GM19452 (cell line): ENCODE measurements around the gene CAPS.

Experiments used
- ATAC-seq: cut with Tn5 transposase; IDR thresholded peaks from one replicate; pipeline ENCODE4 v1.9.1; 2021; ENCODE audit not compliant: unreplicated experiment

CAPS gene

DNA sequence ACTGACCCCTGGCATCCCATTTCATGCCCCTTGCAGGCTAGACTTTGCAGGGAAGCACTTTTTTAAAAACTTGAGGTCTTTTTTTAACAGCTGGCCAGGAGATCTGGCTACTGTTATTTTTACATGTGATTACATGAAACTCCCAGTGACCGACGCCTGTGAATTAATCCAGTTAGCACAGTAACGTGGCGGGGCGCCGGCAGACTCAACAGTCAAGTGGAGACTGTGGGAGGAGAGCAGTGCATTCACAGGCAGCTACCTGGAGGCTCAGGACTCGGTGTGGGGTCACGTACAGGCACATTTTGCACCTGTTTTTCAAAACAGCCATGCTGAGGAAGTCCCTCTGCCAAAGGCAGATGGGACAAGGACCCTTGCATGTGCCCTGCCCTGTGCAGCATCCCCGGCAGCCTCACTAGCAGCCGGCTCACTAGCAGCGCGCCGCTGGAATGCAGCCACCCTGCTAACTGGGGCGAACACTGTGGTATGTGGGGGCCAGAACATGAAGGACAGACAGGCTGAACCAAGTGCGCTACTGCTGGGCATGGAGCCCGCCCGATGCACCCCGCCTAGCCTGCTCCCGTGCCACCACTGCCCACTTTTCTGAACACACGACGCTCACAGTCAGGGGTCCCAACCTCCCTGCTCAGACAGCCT lies 18.7 kb downstream of the CAPS start:
- ATAC-seq = no peak

DNA sequence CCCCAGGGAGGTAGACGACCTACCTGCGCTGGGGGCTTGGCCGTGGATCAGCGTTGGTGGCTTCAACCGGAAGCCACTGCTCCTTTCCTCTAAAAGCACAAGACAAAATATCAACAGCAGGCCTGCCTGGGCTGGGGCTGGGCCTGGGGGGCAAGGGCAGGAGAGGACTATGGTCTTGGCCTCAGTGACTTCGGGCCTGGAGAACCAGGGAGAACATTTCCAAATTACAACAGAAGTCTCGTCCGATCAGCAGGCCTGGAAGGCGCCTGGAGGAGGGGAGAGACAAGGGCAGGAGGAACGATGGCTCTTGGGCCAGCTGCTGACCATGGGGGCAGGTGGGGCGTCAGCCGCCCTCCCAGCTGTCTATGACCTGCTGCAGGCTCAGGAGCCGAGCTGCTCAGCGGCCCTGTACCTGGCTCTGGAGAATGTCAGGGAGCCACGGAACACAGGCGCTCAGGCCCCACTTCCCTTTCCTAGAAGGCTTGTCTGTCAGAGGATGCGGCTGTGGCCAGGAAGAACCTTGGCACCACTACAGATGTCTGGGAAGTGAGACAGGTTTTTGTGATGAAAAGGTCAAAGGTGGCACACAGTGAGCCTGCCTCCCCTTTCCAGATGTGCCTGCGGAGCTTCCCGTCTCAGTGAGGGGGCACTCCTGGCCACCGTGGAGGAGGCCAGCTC lies 19.5 kb downstream of the CAPS start:
- ATAC-seq = no peak

DNA sequence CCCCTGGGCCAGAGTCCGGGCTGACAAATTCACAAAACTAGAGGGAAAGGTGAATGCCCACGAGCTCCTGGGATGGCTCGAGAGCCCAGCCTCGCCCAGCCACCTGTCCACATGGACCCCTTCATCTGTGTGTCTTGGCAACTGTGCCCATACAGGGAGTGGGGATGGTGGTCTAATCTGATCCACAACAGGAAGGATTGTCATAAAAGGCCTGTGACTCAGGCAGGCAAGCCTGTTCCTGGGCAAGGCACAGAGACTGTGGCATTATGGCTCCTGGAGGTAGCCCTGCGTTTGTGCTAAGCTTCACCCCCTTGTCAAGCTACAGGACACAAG lies 20.0 kb downstream of the CAPS start:
- ATAC-seq = no peak

DNA sequence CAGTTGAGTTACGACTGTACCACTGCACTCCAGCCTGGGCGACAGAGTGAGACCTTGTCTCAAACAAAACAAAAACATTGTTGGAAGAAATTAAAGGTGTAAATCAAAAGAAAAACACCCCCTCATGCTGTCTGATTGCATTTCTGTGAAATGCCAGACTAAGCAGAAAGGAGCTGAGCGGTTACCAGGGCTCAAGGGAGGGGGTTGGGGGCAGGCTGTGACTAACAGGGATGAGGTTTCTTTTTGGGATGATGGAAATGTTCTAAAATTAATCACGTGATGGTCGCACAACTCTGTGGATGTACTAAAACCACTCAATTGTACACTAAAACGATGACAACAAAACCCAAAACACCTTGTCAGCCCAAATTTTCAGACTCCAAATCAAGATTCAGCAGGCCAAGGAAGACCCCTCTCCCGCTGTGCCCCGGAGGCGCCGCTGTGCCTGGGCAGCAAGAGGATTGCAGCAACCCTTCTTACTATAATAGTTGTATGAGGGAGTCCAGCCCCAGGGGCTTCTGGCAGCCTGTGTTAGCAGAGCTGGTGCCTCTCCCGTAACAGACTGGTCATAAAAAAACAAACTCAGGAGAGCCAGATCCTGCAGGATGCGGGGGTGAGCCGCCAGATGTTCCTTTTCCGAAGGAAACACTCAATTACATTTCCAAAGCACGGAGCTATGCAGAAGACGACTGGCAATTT lies 20.9 kb downstream of the CAPS start:
- ATAC-seq = no peak

DNA sequence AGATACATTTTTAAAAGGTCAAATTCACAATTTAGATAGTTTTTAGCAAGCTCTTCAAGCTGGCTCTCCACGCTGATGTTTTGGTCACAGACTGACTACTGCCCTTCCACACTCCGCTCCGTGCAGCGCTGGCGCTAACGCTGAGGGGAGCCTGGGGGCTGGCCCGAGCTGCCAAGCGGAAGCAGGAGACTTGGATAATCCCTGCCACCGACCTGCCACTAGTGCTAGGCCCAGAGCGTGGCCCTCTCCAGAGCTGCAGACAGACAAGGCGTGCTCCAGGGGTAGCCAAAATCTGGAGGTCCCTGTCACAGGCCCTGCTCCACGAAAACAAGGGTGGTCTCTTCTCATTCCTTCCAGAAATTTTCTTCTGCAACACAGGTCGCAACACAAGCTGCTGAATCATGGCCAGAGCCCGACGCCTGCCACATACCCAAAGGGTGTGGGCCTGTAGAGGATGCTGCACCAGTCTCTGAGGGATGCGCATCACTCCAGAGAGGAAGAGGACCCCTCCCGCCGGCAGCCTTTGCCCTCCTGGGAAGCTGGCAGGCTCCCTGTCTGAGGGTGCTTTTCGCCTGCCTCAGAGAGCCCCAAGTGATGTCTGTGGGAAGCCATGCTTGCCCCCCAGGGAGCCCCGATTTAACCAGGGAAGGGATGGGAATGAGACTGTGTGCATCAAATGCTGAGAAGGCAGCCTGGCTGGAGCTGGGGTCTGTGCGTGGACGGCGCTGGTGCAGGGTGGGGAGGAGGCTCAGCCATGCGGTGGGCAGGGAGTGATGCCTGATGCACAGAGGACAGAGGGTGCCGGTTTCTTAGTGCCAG lies 21.6 kb downstream of the CAPS start:
- no peak for ATAC-seq

DNA sequence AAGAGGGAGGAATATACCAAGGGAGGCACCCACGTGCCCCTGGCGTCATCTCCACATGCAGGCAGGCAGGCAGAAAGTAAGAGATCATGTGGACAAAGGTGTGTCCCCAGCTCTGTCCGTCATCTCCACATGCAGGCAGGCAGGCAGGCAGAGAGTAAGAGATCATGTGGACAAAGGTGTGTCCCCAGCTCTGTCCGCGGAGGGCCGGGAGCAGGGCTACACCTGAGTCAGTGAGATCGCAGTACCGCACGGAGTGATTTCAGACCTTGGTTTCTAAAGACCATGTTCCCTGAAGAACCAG lies 22.2 kb downstream of the CAPS start:
- ATAC-seq = no peak

DNA sequence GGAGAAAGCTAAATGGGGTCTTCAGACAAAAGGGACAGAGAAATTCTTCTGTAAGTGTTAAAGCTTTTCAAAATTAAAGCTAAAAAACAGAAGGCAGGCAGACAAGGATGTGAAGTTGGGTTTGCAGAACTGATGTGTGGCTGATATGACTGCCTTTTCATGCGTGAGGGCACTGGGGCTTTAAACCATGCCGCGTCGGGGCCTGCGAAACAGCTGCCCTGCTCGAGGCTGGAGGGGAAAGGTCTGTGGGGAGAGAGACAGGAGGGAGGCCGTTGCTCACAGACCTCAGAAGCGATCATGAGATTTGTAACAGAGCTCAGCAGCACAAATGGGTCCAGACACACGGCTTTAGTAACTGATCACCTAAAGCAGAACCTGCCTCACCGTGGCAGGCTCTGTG lies 23.5 kb downstream of the CAPS start:
- no peak for ATAC-seq

DNA sequence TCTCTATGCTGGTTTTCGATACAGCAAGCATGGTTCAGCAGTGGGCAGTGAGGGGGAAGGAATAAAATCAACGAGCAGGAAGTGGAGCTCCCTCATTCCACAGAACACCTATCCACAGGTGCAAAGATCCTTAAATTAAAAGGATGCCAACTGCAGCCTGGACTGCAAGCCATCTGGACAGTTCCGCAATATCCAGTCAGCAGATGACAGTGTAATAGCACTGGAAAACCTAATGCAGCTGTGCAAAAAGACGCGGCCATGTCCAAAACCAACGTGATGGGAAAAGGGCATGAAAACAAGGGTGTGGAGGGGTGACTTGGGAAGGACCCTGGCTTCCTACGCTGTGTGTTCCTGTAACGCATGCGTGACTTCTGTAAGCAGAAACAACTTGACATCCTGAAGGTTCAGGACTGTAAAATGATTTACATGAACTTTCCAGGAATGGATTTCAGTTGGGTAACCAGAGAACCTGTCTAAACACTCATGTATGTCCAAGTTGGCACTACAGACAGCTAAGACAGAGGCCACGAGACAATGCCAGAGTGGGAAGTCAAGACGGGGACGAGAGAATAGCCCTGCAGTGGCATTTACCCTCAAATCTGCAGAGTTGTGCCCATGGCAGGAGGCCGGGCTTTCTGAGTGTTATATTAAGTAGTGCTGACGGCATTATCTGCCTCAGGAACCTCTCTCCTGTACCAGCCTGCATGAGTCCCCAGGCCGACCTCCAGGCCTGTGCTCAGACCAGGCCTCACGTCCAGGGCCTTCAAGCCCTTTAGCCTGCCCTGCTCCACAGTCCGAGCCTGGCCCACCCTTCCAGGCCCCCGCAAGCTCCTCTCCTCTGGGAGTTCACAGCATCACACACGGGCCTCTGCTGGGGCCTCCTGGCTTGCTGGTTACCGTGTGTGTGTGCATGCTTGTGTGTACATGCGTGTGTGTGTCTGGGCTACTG lies 26.5 kb downstream of the CAPS start:
- no peak for ATAC-seq

DNA sequence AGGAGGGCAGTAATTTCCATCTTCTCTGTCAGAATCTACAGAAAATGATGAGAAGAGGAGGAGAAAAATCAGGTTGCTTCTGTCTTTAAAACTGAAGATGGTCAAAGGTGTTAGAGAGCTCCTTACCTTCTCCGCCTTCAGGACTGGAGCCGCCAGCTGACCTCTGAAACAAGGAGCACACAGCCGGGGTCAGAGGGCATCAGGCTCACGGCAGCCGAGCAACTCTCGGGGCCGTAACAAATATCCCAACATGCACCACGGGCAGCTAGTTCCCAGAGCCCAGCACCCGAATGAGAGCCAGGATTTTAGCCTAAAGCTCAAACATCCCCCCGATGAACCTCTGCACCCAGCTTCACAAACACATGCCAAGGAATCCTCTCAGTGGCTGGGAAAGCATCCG lies 27.6 kb downstream of the CAPS start:
- no peak for ATAC-seq

DNA sequence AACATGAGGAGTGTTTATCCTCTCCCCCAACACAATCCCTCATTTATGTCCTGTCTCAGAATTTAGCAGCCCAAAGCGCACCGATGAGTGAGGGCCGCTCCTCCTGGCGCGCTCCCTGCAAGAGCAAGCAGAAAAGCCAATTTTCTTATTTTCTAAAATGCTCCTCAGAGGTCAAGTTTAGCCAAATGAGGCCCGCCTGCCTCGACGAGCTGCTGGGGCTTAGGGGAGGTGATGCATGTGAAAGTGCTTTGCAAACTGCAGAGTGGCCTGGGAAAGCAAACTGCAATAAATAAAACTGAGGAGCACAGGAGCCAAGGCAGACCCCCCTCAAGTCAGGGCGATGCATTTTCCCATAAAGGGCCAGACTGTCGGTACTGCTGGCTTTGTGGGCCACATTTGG lies 29.0 kb downstream of the CAPS start:
- no peak for ATAC-seq

DNA sequence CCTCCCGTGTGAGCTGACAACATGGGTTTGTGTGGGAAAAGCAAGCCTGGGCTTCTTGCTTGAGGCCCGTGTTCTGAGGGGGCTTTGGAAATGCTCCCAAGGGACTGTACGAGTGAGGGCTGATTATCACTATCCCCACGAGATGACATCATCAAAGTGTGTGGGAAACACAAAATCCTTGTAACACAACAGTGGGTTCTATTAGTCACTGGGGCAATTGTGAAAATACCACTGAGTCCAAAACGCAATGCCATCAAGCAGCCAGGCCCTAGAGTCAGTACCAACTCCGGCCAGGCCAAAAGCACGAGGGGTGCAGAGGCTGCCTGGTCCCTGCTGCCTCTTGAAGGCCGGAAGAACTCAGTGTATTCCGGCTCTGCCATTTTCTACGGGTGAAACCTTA lies 29.6 kb downstream of the CAPS start:
- ATAC-seq = no peak

DNA sequence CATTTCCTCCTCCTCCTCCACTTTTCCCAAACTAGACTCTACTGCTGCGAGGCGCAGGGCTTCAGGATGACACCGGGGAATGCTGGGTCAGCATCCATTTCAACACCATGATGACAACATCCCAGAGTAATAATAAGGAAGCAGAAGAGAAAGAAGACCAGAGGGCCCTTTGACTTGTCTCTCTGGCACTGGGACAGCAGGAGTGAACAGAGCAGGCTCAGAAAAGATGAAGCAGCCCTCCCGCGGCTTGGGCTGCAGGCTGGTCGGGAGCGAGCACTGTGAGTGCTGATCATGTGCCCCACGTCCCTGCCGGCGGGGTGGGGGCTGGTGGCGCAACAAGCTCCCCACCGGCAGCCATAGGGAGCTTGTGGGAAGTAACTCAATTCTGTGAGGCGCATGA lies 33.4 kb downstream of the CAPS start:
- no peak for ATAC-seq

DNA sequence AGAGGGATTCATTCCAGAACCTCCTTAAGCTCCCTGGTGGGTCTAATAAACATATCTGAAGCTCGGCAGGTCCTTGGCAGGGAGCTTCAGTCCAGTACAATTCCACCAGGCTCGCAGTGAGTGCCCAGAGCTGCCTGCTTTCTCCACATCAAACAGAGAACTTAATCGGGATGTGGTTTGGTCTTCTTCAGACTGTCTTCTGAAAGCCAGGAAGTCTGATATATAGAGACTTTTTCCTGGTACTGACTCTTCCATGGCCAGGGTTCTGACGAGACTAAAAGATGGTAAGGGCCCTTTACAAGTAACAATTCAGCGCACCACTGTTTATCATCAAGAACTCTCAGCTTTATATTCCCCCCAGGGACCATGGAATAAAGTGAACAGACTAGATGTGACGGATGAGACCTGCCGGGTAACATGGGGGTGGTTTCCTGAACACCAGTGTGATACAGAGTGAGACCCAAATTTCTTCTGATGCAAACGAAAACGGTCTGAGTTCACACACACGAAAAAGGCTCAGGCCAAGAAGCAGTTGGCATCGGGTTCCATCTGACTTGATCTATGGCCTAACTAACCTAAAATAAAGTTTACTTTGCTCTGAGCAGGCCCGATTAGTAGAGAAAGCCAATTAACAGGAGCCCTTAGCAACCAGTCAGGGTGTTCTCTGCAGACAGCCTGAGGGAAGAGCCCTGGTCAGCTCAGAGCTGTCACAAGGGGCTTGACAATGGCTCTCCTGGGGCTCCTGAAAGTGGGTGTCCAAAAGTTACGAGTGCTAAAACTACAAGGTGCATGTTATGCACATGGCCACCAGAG lies 34.9 kb downstream of the CAPS start:
- ATAC-seq = no peak

DNA sequence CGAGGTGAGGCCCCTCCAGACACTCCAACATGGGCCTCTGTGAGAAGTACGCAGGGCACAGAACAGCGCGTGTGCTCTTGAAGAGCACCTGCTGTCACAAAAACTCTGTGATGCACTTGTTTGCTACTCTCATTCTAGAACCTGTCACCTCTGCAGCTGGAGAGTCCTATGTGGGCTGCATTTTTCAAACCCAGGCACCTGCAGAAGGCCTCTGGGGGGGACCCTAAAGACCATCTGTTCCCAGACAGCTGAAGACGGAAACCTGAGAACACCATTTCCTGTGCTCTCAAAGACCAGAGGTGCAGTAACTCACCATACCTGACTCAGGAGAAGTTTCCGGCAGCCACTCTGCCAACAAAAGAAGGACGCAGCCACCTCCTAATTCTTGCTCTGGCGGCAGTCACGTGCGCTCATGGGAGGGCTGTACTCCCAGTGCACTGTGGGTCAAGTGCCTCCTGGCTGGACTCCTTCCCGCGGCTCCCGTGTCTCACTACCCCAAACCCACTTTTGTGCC lies 35.8 kb downstream of the CAPS start:
- no peak for ATAC-seq

DNA sequence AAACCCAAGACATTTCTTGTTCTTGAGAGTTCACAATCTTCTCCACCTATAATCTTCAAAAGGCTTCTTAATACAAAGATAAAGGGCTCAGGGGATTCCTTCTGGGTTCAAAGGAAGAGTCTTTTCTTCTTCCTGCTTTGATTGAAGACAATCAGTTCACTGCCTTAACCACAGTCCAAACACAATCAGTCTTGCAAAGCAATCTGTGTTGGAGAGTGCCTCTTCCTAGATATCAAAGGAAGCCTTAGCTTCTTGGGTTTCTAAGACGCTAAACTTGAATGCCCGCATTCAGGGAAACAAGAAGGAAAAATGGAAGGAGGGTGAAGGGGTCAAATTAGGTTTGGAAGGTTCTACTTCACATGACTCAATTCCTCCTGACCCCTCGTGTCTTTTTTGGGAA lies 36.7 kb downstream of the CAPS start:
- no peak for ATAC-seq

DNA sequence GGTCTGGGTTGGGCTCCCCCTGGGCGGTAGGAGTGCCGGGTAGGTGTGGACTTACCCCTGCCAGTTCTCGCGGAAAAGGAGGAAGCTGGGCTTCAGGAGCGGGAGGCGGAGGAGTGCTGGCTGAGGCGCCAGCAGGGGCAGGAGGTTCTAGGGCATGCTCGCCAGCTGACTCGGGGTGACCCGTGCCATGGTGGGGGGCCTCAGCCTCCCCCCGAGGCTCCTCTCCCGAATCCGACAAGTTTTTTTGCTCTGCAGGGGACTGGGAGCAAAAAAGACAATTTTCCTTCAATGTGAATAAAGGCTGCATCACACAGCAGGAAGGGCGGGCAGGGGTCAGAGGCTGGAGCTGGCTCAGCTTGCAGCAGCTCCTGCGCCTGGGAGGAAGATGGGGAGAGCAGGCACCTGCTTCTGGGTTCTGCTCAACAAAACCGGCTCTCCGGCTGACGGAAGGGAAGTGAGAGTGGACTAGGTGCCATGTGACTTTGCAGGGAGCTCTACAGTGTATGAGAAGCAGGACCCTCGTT lies 37.3 kb downstream of the CAPS start:
- ATAC-seq = no peak

DNA sequence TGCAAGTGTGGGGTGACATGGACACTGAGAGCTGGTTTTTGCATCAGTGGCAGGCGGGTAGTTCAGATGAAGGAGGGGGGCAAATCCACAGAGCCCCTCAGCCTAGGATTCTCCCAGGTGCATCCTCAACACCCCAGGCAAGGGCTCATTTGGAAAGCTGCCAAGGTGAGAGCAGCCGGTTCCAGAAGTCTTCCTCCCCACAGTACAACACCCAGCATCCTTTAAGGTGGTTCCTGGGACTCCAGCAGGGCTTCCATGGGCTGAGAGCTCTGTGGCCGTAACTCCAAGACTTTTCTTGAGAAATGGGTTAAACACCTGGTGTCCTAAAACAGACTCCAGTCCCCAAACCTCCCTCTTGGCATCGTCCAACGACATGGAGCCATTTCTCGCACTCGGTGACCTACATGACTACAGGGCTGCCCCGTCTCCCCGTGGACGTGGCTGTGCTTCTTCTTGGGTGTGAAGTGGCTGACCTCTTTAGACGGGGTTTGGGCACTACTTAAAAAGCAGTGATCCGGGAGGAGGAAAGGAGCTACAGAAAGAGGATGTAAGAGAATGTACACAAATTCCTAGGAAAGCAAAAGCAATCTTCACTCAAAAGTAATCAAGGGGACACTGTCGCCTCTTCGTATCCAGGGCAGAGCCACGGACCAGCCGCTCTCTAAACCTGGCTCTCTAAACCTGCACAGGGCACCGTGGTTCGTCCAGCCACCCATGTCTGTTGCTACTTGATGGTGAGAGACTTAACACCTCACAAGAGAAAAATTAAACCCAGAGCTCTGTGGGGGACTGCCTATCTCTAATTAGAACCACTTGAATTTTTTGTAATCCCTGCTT lies 38.4 kb downstream of the CAPS start:
- no peak for ATAC-seq

DNA sequence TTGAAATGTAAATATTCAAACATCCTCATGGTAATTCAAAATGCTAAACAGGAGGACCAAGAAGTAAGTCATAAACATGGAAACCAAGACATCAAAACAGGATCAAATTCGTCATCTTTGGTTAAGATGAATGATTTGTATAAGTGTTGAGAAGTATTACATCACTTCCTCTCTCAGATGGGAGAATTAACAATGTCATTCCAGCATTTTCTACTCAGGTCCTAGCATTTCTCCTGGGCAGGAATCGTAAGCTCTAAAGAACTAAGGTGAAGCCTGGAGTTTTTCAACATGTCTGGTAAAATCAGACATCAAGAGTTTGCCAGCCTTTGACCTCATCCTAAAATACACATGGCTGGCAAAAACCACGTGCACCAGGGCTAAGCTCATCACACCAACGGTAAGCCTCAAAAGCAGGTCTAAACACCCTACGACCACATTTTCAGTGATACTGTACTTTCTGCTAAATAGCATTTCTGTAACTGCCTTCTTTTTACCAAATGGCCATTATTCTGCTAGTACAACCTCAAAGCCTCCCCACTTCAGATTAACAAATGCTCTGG lies 39.1 kb downstream of the CAPS start:
- no peak for ATAC-seq
